Activated T-cell treated with anti-CD3 and anti-CD28 coated beads, Interleukin-2, amount 50 U/mL, for 72 hours (primary cell): Measurements from ENCODE around the gene PSG1. TPM values are rescaled to one million over a fixed set of nuclear protein-coding genes. Genes with fewer than 3 reads are reported as not detected.
"Not testable (repeated sequence)": the region's sequence is repeated elsewhere in the genome, so short reads cannot be mapped to it uniquely, and the experiment has no call there.

ENCODE experiments used
- ATAC-seq, 2 donors: fragments of 150-1000 bp; cut with Tn5 transposase; replicated peaks in 1 of 2; 2 replicates each; pipeline ENCODE4 v1.10.0; 2021; ENCODE audit warnings: moderate library complexity in 2 of 2, mild to moderate bottlenecking in 1 of 2
- DNase-seq, 2 donors: peaks; one replicate each; pipeline ENCODE4 v3.0.0; 2021 to 2022; ENCODE audit warnings: mixed read lengths in 1 of 2
- H3K27ac Mint-ChIP-seq: one replicate; pipeline ENCODE4 v1.8.0; 2022; ENCODE audit warnings: mild to moderate bottlenecking, moderate library complexity, mixed read lengths
- H3K27me3 Mint-ChIP-seq: one replicate; pipeline ENCODE4 v1.8.0; 2022; ENCODE audit warnings: low read depth, mixed read lengths
- H3K36me3 Mint-ChIP-seq, 2 donors: one replicate each; pipeline ENCODE4 v1.8.0; 2022; ENCODE audit warnings: mixed read lengths in 2 of 2, mild to moderate bottlenecking in 1 of 2; ENCODE audit not compliant: insufficient read depth in 2 of 2
- H3K4me1 Mint-ChIP-seq: one replicate; pipeline ENCODE4 v1.8.0; 2022; ENCODE audit warnings: low read depth, mixed read lengths
- H3K4me3 Mint-ChIP-seq, 2 donors: one replicate each; pipeline ENCODE4 v1.8.0; 2022; ENCODE audit warnings: mild to moderate bottlenecking in 2 of 2, mixed read lengths in 2 of 2, moderate library complexity in 2 of 2
- H3K9me3 Mint-ChIP-seq, 2 donors: one replicate each; pipeline ENCODE4 v1.8.0; 2022; ENCODE audit warnings: mixed read lengths in 2 of 2
- total RNA-seq, 2 donors: library from RNA; stranded (reverse); gene quantifications; one replicate each; pipeline ENCODE4 v1.2.3, GENCODE V29; 2022

The PSG1 gene
- total RNA-seq, 2 donors from 2014 or later = not detected

DNA sequence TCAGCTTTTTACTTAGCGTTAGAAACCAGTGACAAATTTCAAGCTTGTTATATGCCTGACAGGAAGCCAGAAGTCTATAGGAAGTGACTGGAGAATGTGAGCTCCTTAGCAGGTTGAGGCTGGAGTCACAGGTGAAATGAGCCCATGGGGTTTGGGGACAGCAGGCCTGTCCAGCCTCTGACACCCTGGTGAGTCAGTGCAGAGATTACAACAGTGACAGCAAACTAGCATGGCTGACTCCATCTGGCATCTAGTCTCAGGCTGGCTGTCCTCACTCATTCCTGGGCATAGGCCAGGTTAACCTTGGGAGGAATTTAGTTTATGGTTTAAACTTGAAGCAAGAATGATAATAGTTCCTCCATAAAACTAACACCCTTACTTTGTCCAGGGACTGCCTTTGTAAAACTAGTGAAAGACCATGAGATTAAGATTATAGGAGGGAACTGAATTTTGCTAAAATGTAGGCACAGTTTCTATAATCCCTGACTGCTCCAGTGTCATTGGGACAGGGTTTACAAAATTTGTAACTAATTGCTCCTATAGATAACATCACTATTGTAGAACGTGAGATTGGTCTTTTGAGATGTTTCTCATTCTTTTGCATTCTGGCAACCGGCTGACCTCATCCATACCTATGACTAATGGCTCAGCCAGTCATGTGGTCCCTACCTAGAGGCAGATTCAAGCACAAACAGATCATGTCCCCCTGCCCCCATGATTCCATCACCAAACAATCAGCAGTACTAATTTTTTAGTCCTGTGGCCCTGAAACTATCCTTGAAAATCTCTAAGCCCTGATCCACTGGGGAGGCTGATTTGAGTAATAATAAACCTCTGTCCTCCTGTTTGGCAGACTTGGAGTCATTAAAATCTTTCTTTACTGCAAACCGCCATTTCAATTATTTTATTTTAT lies 4.4 kb downstream of the PSG1 start:
- H3K27me3 Mint-ChIP-seq, H3K27ac Mint-ChIP-seq, H3K9me3 Mint-ChIP-seq, H3K36me3 Mint-ChIP-seq, H3K4me3 Mint-ChIP-seq, H3K4me1 Mint-ChIP-seq, DNase-seq, ATAC-seq: not testable (repeated sequence)

DNA sequence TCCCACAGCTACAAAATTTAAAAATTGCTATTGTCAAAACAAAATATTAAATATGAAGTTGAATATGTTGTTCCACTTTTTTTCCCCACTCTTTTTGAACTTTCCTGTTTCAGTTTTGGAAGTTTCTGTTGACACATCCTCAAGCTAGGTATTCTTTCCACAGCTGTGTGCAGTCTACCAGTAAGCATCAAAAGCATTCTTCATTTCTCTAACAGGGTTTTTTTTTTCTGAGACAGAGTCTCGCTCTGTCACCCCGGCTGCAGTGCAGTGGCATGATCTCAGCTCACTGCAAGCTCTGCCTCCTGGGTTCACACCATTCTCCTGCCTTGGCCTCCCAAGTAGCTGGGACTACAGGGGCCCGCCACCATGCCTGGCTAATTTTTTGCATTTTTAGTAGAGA lies 5.4 kb downstream of the PSG1 start:
- not testable (repeated sequence) for H3K4me1 Mint-ChIP-seq, H3K27ac Mint-ChIP-seq, H3K9me3 Mint-ChIP-seq, DNase-seq, ATAC-seq, H3K27me3 Mint-ChIP-seq, H3K4me3 Mint-ChIP-seq, H3K36me3 Mint-ChIP-seq

DNA sequence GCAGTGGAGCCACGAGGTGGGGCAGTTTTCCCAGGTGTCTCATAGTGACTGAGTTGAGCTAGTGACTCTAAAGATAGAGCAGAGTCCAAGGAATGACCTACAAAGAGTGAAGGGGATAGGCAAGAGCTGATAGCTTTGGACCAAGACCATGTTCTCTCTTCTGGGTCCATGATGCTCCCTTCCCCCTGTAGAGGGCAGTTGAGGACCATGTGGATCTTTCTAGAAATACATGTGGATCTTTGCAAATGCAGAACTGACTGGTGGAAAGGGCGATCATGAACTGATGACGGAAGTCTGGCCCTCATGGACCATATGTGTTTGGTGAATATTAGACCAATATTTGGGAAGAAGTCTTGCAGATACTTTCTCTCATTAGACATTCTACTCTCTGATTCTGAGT lies 6.9 kb downstream of the PSG1 start:
- Mint-ChIP-seq H3K27me3 (no peaks in the 10 kb centered on the region), H3K4me1 (no peaks in the 10 kb centered on the region), H3K4me3 (no peak overlapping the region), H3K27ac (no peak overlapping the region), H3K36me3 (no peaks in the 10 kb centered on the region), H3K9me3 (no peaks in the 10 kb centered on the region)
- ATAC-seq (no peak), DNase-seq (no peak)

DNA sequence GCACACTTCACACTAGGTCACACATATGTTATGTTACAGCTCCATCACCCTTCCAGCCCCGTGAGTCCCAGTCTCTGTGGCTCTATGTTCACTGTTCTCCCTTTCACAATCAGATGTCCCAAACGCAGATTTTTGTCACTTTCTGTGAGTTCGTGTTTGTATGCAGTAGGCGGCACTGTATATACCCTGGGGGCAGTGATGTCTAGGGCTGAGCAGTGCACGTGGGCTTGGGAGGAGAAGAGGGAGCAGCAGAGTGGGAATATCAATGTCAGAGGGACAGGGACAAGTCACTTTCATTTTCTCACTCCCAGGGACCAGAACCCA lies 22.0 kb downstream of the PSG1 start:
- Mint-ChIP-seq H3K4me1 (no peaks in the 10 kb centered on the region), H3K36me3 (no peaks in the 10 kb centered on the region), H3K27ac (no peak overlapping the region), H3K9me3 (peaks cover 0 to 1% of the 10 kb centered on the region in 2 donors), H3K27me3 (no peaks in the 10 kb centered on the region), H3K4me3 (no peak overlapping the region)
- DNase-seq = no peak
- no peak for ATAC-seq

DNA sequence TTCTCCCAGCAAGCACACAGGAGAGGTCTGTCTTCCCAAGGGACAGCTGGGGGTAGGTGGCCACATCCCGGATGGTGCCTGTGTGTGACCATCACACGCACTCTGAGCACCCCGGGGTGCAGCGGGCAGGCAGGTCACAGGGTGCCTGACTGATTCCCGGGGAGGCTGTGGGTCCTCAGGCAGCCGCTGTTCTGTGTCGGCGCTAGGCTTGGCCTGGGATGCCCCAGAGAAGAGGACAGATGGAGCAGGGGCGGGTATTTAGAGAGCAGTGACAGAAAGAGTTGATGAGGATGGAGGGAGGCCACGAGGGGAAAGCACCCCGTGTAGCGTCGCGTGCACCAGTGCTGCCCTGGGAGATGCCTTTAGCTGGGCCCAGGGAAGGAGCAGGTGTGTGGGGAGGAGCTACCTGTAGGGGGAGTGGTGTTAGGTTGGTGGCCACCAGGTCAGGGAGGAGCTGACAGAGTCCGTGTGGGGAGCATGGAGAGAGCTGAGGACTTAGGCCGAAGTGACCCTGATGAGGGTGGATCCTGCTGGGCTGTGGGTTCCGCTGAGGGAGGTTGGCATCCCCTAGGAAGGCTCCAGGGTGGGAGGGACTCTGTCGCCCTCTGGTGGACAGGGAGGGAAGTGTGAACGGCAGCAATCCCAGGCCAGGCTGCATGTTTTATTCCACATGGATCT lies 22.5 kb downstream of the PSG1 start:
- H3K4me1 Mint-ChIP-seq, H3K9me3 Mint-ChIP-seq, H3K36me3 Mint-ChIP-seq, H3K4me3 Mint-ChIP-seq, H3K27me3 Mint-ChIP-seq, ATAC-seq, H3K27ac Mint-ChIP-seq: not testable (repeated sequence)
- peak in 1 of 2 donors; percentile 3 for DNase-seq

DNA sequence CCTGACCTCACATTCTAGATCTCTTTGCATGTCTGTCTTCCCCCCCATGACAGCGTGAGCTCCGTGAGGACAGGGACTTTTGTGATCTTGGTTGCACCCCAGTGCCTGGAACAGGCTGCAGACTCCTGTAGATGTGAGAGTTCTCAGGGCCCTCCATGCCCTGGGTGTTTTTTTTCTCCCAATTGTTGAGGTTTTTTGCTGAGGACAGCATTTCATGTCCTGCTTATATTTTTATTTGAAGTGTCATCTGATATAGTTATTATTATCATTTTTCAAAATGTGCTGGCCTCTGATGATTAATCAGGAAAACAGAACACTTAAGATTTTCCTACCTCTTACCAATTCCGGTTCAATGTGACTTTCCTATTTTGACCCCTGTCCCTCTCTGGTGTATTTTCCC lies 24.8 kb downstream of the PSG1 start:
- not testable (repeated sequence) for ATAC-seq, H3K27ac Mint-ChIP-seq, DNase-seq, H3K27me3 Mint-ChIP-seq, H3K4me1 Mint-ChIP-seq, H3K9me3 Mint-ChIP-seq, H3K36me3 Mint-ChIP-seq, H3K4me3 Mint-ChIP-seq

GRCh38 chr19:42853231-42853630 lies 26.3 kb downstream of the PSG1 start:
- not testable (repeated sequence) for ATAC-seq, DNase-seq, H3K27ac Mint-ChIP-seq, H3K27me3 Mint-ChIP-seq, H3K4me1 Mint-ChIP-seq, H3K36me3 Mint-ChIP-seq, H3K4me3 Mint-ChIP-seq, H3K9me3 Mint-ChIP-seq

DNA sequence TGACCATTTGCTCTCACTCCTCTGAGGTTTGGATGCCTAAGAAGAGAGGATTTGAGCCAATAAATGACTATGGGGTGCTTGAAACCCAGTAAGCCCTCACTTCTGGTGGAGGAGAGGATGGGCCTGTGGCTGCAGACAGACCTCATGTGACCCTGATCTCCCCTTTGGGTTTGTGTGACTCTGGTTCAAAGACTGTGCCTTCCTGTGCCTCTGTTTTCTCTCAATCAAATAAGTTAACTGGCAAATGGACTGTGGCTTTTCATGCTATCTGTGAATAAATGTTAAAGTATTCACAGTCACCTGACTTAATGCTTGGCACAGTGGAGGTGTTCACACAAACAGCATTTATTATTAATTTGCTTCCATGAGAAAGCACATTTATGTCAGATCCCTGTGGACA lies 26.7 kb downstream of the PSG1 start:
- H3K4me3 Mint-ChIP-seq, H3K27me3 Mint-ChIP-seq, H3K9me3 Mint-ChIP-seq, H3K36me3 Mint-ChIP-seq, ATAC-seq, H3K27ac Mint-ChIP-seq, H3K4me1 Mint-ChIP-seq, DNase-seq: not testable (repeated sequence)

DNA sequence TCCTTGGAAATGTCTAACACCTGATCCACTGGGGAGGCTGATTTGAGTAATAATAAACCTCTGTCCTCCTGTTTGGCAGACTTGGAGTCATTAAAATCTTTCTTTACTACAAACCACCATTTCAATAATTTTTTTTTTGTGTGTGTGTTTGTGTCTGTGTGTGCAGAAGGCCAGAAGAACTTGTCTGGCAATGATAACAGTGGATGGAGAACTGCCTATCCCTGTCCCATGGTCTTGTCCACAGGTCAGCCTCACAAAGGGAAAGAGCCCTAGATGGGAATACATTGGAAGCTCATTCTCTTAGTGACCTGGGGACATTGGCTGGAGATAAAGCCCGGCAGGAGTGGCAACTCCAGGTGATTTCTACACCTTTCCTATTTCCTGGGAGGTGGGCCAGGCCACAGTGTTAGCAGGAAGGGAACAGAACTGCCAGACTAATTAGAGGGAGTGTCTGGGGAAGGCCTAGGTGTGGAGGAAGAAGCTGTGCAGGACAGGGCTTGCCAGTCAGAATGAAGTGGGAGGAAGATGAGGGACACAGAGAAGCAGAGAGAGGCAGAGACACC lies 27.7 kb downstream of the PSG1 start:
- H3K36me3 Mint-ChIP-seq, H3K9me3 Mint-ChIP-seq, DNase-seq, H3K27me3 Mint-ChIP-seq, ATAC-seq, H3K4me3 Mint-ChIP-seq, H3K4me1 Mint-ChIP-seq, H3K27ac Mint-ChIP-seq: not testable (repeated sequence)

GRCh38 chr19:42850981-42851717 lies 28.4 kb downstream of the PSG1 start:
- Mint-ChIP-seq H3K9me3 (no peaks in the 10 kb centered on the region), H3K36me3 (no peaks in the 10 kb centered on the region), H3K4me3 (no peak overlapping the region), H3K4me1 (no peaks in the 10 kb centered on the region), H3K27ac (no peak overlapping the region), H3K27me3 (no peaks in the 10 kb centered on the region)
- DNase-seq = no peak
- no peak for ATAC-seq

GRCh38 chr19:42846597-42846996 lies 32.9 kb downstream of the PSG1 start:
- DNase-seq = no peak
- no peak overlapping the region for H3K27ac Mint-ChIP-seq
- H3K4me3 Mint-ChIP-seq = no peak overlapping the region
- no peaks in the 10 kb centered on the region for H3K36me3 Mint-ChIP-seq
- no peak for ATAC-seq
- H3K27me3 Mint-ChIP-seq = no peaks in the 10 kb centered on the region
- no peaks in the 10 kb centered on the region for H3K9me3 Mint-ChIP-seq
- no peaks in the 10 kb centered on the region for H3K4me1 Mint-ChIP-seq

DNA sequence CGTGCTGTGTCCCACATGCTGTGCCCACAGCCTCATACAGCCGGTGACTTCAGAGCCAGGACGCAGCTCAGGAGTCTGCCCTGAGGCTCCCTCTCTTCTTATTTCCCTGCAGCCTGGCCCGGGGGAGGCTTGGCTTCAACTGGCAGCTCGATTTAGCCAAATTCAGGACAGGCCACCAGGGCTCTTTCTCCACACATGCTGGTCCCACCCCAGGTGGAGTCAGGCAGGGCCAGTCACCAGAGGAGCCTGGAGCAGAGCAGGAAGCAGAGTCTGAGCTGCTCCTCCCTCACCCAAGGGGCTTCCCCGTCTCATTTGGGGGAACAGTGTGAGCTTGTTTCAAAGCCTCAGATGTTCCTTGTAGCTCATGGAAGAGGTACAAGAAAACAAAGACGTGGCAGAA lies 35.9 kb downstream of the PSG1 start:
- H3K9me3 Mint-ChIP-seq, H3K36me3 Mint-ChIP-seq, H3K4me3 Mint-ChIP-seq, H3K4me1 Mint-ChIP-seq, DNase-seq, ATAC-seq, H3K27ac Mint-ChIP-seq: not testable (repeated sequence)
- peaks cover 15% of the 10 kb centered on the region for H3K27me3 Mint-ChIP-seq

GRCh38 chr19:42832746-42833442 lies 46.6 kb downstream of the PSG1 start:
- not testable (repeated sequence) for H3K9me3 Mint-ChIP-seq, H3K27ac Mint-ChIP-seq, DNase-seq, H3K27me3 Mint-ChIP-seq, H3K4me1 Mint-ChIP-seq, H3K4me3 Mint-ChIP-seq, H3K36me3 Mint-ChIP-seq, ATAC-seq
